HepG2 (cell line): Measurements from ENCODE around the gene ZFR2. TPM values are rescaled to one million over a fixed set of nuclear protein-coding genes. Genes with fewer than 3 reads are reported as not detected.

Source experiments
- ATAC-seq: fragments of 200-7000 bp; cut with Tn5 transposase; 3 replicates; pipeline ENCODE4 v1.9.1; 2020; ENCODE audit warnings: mild to moderate bottlenecking, moderate library complexity
- BruUV-seq: library from RNA; stranded (reverse); fragments of 400-500 nt; replicated peaks from 2 replicates; lab custom pipeline; 2021; lab: Mats Ljungman, UMichigan
- CTCF ChIA-PET: fragments of 300-600 bp; formaldehyde crosslinking; extraction: SDS; loops from one replicate; lab custom pipeline; 2021; ENCODE audit warnings: low total read pairs, inconsistent platforms, low intra/inter-chr PET ratio; lab: Yijun Ruan, JAX
- POLR2A ChIA-PET: fragments of 350-600 bp; sonication (Branson Sonifier 250); formaldehyde crosslinking; loops from one replicate; lab custom pipeline; 2020; ENCODE audit warnings: antibody characterized with exemption, inconsistent platforms; lab: Yijun Ruan, JAX
- DNase-seq: peaks from one replicate; pipeline ENCODE4 v3.0.0-alpha.2; 2015; ENCODE audit warnings: low spot score
- FAIRE-seq: peaks from 3 replicates; lab custom pipeline; 2011; peaks lifted over from hg19 to GRCh38; lab: Jason Lieb, UNC
- H2AFZ ChIP-seq: one replicate; pipeline ENCODE4 v1.6.1; 2011; ENCODE audit warnings: low read length, inconsistent platforms
- H3K27ac ChIP-seq: fragments of 300-600 bp; 3 replicates; pipeline ENCODE4 v1.8.0; 2011; ENCODE audit warnings: mixed run types, mild to moderate bottlenecking, mixed read lengths, low read length, inconsistent platforms; ENCODE audit not compliant: insufficient read depth; ENCODE audit errors: extremely low read length
- H3K27me3 ChIP-seq, 2 experiments: fragments of 200-600 bp in 1 of 2; 2 replicates in 1 of 2; 3 replicates in 1 of 2; pipeline versions ENCODE4 v1.6.0 to v1.8.0; 2011; ENCODE audit warnings: low read length in 2 of 2, mild to moderate bottlenecking in 2 of 2, moderate library complexity in 2 of 2, inconsistent platforms in 1 of 2; ENCODE audit not compliant: insufficient read depth in 2 of 2, control insufficient read depth in 1 of 2
- H3K36me3 ChIP-seq, 2 experiments: fragments of 200-600 bp in 1 of 2; replicated peaks in 1 of 2; 2 replicates in 1 of 2; 3 replicates in 1 of 2; pipeline versions ENCODE4 v1.5.1 to v1.8.0; 2011; ENCODE audit warnings: low read length in 2 of 2, inconsistent platforms in 1 of 2; ENCODE audit not compliant: insufficient read depth in 2 of 2, control insufficient read depth in 1 of 2
- H3K4me1 ChIP-seq: 2 replicates; pipeline ENCODE4 v1.5.1; 2012; ENCODE audit warnings: low read length, inconsistent platforms; ENCODE audit not compliant: insufficient read depth
- H3K4me2 ChIP-seq: 2 replicates; pipeline ENCODE4 v1.6.0; 2011; ENCODE audit warnings: low read depth, low read length, inconsistent platforms
- H3K4me3 ChIP-seq, 3 experiments: fragments of 200-600 bp in 1 of 3; sonication (generic), shearing (Covaris generic) in 1 of 3; replicated peaks in 1 of 3; 2 replicates each; pipeline ENCODE4 v1.5.1; 2011 to 2016; ENCODE audit warnings: low read length in 3 of 3, inconsistent platforms in 2 of 3, low read depth in 2 of 3, mild to moderate bottlenecking in 2 of 3, control low read depth in 1 of 3, mixed read lengths in 1 of 3; ENCODE audit not compliant: insufficient read depth in 1 of 3
- H3K79me2 ChIP-seq: one replicate; pipeline ENCODE4 v1.6.1; 2011; ENCODE audit warnings: low read length, inconsistent platforms; ENCODE audit not compliant: insufficient read depth
- H3K9ac ChIP-seq: 2 replicates; pipeline ENCODE4 v1.6.0; 2011; ENCODE audit warnings: mild to moderate bottlenecking, low read depth, low read length, inconsistent platforms; ENCODE audit not compliant: insufficient read depth
- H3K9me3 ChIP-seq: 2 replicates; pipeline ENCODE4 v1.5.1; 2012; ENCODE audit warnings: mild to moderate bottlenecking, low read length
- H4K20me1 ChIP-seq: 2 replicates; pipeline ENCODE4 v1.6.0; 2011; ENCODE audit warnings: inconsistent platforms, mild to moderate bottlenecking, low read length, moderate library complexity; ENCODE audit not compliant: insufficient read depth
- ARNT2 ChIP-seq: sonication (generic); formaldehyde crosslinking; IDR thresholded peaks from 2 replicates; pipeline ENCODE4 v1.8.0; 2022; ENCODE audit warnings: mild to moderate bottlenecking, low read depth, missing genetic modification reagents, moderate library complexity
- BHLHE40 ChIP-seq: IDR thresholded peaks from 2 replicates; pipeline ENCODE4 v1.6.1; 2011; ENCODE audit warnings: low read length, improper control_type of control experiment
- CENPX ChIP-seq: sonication (generic); formaldehyde crosslinking; IDR thresholded peaks from 2 replicates; pipeline ENCODE4 v1.9.0; 2021; ENCODE audit warnings: mild to moderate bottlenecking, missing genetic modification reagents, moderate library complexity
- CHD2 ChIP-seq: IDR thresholded peaks from 2 replicates; pipeline ENCODE4 v1.6.1; 2011; ENCODE audit warnings: low read depth, low read length, improper control_type of control experiment
- MEIS1 ChIP-seq: sonication (generic); formaldehyde crosslinking; IDR thresholded peaks from 2 replicates; pipeline ENCODE4 v1.9.0; 2021; ENCODE audit warnings: mild to moderate bottlenecking, missing genetic modification reagents, moderate library complexity, borderline replicate concordance
- POLR2AphosphoS2 ChIP-seq: IDR thresholded peaks from 2 replicates; pipeline ENCODE4 v1.6.1; 2011; ENCODE audit warnings: low read depth, low read length, improper control_type of control experiment
- PTBP1 ChIP-seq: fragments of 200-400 bp; formaldehyde crosslinking; IDR thresholded peaks from 2 replicates; pipeline ENCODE4 v1.6.1; 2018; ENCODE audit warnings: low read length, low read depth; ENCODE audit not compliant: poor library complexity, severe bottlenecking
- SMC3 ChIP-seq: IDR thresholded peaks from 2 replicates; pipeline ENCODE4 v1.6.1; 2011; ENCODE audit warnings: low read length, improper control_type of control experiment
- TARDBP ChIP-seq: sonication (generic); formaldehyde crosslinking; IDR thresholded peaks from 2 replicates; pipeline ENCODE4 v1.8.0; 2022; ENCODE audit warnings: mild to moderate bottlenecking, missing genetic modification reagents
- ZNF143 ChIP-seq: sonication (generic); formaldehyde crosslinking; IDR thresholded peaks from 2 replicates; pipeline ENCODE4 v1.4.0; 2020; ENCODE audit warnings: missing genetic modification reagents
- ZNF317 ChIP-seq: sonication (generic); formaldehyde crosslinking; IDR thresholded peaks from 2 replicates; pipeline ENCODE4 v1.5.0; 2020; ENCODE audit warnings: mild to moderate bottlenecking, missing genetic modification reagents
- ZNF441 ChIP-seq: sonication (generic); formaldehyde crosslinking; IDR thresholded peaks from 2 replicates; pipeline ENCODE4 v1.7.0; 2021; ENCODE audit warnings: missing genetic modification reagents, borderline replicate concordance
- ZNF619 ChIP-seq: sonication (generic); formaldehyde crosslinking; IDR thresholded peaks from 2 replicates; pipeline ENCODE4 v1.4.0; 2020; ENCODE audit warnings: mild to moderate bottlenecking, missing genetic modification reagents
- ZNF780A ChIP-seq: sonication (generic); formaldehyde crosslinking; IDR thresholded peaks from 2 replicates; pipeline ENCODE4 v1.8.0; 2022; ENCODE audit warnings: mild to moderate bottlenecking, missing genetic modification reagents, moderate library complexity
- ZSCAN29 ChIP-seq: sonication (generic); formaldehyde crosslinking; conservative IDR thresholded peaks from 2 replicates; pipeline ENCODE4 v1.4.0; 2020; ENCODE audit warnings: mild to moderate bottlenecking, missing genetic modification reagents
- WGBS: methylation state at CpG from one replicate; pipeline ENCODE4 v1.1.6; 2017; ENCODE audit warnings: low lambda C conversion rate; 5-methylcytosine and 5-hydroxymethylcytosine counted together
- in situ Hi-C: cut with HindIII; loops from 2 replicates; pipeline ENCODE4 v1.10.0; 2017; ENCODE audit warnings: low pct_unique_long_range_greater_than_20kb; ENCODE audit not compliant: extremely low pct_ligation_motif_present
- intact Hi-C: fragments of 100-400 bp; cut with micrococcal nuclease; formaldehyde crosslinking; loops from one replicate; pipeline ENCODE4 v1.10.0; 2022; ENCODE audit not compliant: unreplicated experiment
- polyA plus RNA-seq, 8 experiments: library from polyadenylated mRNA; depleted of rRNA in 3 of 8; stranded (reverse) in 7 of 8; unstranded in 1 of 8; fragments of >200 nt; fragmentation: Illumina TruSeq in 4 of 8; extraction: Trizol in 4 of 8; gene quantifications; 2 replicates each; pipeline versions ENCODE4 v1.2.1 to v1.2.3, GENCODE V29; 2011 to 2016; ENCODE audit warnings: low read depth in 4 of 8, missing spikeins in 1 of 8, mixed read lengths in 1 of 8; ENCODE audit not compliant: insufficient read depth in 1 of 8
- total RNA-seq, 5 experiments: library from RNA; depleted of rRNA; stranded (reverse); fragments of >200 nt; fragmentation: Illumina TruSeq; extraction: Trizol; gene quantifications; 2 replicates each; pipeline ENCODE4 v1.2.3, GENCODE V29; 2016; ENCODE audit warnings: low read depth in 1 of 5
- TF ChIP-seq, protein P1 (sequence below): sonication (generic); formaldehyde crosslinking; conservative IDR thresholded peaks from 2 replicates; pipeline ENCODE4 v1.4.0; 2020; ENCODE audit warnings: mild to moderate bottlenecking, missing genetic modification reagents, moderate library complexity
- TF ChIP-seq, protein P2 (sequence below): sonication (generic); formaldehyde crosslinking; IDR thresholded peaks from 2 replicates; pipeline ENCODE4 v1.4.0; 2020; ENCODE audit warnings: missing genetic modification reagents
- TF ChIP-seq, protein P3 (sequence below): sonication (generic); formaldehyde crosslinking; IDR thresholded peaks from 2 replicates; pipeline ENCODE4 v1.5.0; 2020; ENCODE audit warnings: mild to moderate bottlenecking, missing genetic modification reagents

ZFR2 gene
- total and polyA plus RNA-seq, 2 of the 13 experiments (the other 11 are each of a cell fraction or from before 2014, with no cell fraction given): 0.37 to 0.69 TPM

DNA sequence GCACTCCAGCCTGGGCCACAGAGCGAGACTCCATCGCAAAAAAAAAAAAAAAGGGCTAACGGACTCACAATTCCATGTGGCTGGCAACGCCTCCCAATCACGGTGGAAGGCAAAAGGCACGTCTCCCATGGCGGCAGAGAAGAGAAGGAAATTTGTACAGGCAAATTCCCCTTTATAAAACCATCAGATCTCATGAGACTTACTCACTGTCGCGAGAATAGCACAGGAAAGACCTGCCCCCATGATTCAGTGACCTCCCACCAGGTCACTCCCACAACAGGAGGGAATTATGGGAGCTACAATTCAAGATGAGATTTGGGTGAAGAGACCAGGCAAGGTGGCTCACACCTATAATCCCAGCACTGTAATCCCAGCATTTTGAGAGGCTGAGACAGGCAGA is 45.4 kb upstream of the ZFR2 start (continued):
- TF ChIP-seq TARDBP (CRISPR knock-in tag) (no peak), CHD2 (peak; percentile 84), ZNF143 (CRISPR knock-in tag) (0 out of 2 replicates have a peak, but pooled peaks have one; percentile 25)

DNA sequence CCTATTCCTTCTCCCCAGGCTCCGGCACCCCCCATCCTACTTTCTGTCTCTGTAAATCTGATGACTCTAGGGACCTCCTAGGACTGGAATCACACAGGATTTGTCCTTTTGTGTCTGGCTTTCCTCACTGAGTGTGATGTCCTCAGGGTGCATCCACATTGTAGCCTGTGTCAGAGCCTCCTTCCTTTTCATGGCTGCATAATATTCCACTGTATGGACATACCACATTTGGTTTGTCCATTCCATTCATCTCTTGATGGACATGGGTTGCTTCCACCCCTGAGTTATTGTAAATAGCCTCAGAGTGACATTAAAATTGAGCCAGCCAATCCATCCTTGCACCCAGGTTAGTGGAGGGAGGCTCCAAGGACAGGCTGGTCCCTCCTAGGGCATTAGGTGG is 41.3 kb upstream of the ZFR2 start:
- in situ Hi-C loops (no loop called here), intact Hi-C loops (no loop called here)
- Histone ChIP-seq H3K4me1 (no peaks in the 10 kb centered on the region), H3K4me2 (no peak overlapping the region), H3K27ac (no peak overlapping the region), H3K9ac (no peak overlapping the region), H3K79me2 (no peaks in the 10 kb centered on the region), H4K20me1 (no peaks in the 10 kb centered on the region), H3K4me3 (no peak overlapping the region), H2AFZ (no peak overlapping the region), H3K27me3 (peaks cover 2 to 19% of the 10 kb centered on the region in 2 experiments; a peak in 4 of 5 replicates), H3K9me3 (peaks cover 4% of the 10 kb centered on the region; the same call in 1 of the 2 replicates), H3K36me3 (no peaks in the 10 kb centered on the region)
- ChIA-PET POLR2A (no interaction called here), CTCF (no interaction called here)
- DNase-seq (no peak), ATAC-seq (no peak), FAIRE-seq (no peak)
- no TSS peak for BruUV-seq
- WGBS: 100% methylated on average over 1 of the region's 1 CpG
- TF ChIP-seq ZNF780A (CRISPR knock-in tag): no peak
- TF ChIP-seq, protein P1, sequence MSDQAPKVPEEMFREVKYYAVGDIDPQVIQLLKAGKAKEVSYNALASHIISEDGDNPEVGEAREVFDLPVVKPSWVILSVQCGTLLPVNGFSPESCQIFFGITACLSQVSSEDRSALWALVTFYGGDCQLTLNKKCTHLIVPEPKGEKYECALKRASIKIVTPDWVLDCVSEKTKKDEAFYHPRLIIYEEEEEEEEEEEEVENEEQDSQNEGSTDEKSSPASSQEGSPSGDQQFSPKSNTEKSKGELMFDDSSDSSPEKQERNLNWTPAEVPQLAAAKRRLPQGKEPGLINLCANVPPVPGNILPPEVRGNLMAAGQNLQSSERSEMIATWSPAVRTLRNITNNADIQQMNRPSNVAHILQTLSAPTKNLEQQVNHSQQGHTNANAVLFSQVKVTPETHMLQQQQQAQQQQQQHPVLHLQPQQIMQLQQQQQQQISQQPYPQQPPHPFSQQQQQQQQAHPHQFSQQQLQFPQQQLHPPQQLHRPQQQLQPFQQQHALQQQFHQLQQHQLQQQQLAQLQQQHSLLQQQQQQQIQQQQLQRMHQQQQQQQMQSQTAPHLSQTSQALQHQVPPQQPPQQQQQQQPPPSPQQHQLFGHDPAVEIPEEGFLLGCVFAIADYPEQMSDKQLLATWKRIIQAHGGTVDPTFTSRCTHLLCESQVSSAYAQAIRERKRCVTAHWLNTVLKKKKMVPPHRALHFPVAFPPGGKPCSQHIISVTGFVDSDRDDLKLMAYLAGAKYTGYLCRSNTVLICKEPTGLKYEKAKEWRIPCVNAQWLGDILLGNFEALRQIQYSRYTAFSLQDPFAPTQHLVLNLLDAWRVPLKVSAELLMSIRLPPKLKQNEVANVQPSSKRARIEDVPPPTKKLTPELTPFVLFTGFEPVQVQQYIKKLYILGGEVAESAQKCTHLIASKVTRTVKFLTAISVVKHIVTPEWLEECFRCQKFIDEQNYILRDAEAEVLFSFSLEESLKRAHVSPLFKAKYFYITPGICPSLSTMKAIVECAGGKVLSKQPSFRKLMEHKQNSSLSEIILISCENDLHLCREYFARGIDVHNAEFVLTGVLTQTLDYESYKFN: no peak
- TF ChIP-seq ZNF619 (CRISPR knock-in tag): no peak
- TF ChIP-seq, protein P2, sequence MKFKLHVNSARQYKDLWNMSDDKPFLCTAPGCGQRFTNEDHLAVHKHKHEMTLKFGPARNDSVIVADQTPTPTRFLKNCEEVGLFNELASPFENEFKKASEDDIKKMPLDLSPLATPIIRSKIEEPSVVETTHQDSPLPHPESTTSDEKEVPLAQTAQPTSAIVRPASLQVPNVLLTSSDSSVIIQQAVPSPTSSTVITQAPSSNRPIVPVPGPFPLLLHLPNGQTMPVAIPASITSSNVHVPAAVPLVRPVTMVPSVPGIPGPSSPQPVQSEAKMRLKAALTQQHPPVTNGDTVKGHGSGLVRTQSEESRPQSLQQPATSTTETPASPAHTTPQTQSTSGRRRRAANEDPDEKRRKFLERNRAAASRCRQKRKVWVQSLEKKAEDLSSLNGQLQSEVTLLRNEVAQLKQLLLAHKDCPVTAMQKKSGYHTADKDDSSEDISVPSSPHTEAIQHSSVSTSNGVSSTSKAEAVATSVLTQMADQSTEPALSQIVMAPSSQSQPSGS (CRISPR knock-in tag): no peak
- TF ChIP-seq, protein P3, sequence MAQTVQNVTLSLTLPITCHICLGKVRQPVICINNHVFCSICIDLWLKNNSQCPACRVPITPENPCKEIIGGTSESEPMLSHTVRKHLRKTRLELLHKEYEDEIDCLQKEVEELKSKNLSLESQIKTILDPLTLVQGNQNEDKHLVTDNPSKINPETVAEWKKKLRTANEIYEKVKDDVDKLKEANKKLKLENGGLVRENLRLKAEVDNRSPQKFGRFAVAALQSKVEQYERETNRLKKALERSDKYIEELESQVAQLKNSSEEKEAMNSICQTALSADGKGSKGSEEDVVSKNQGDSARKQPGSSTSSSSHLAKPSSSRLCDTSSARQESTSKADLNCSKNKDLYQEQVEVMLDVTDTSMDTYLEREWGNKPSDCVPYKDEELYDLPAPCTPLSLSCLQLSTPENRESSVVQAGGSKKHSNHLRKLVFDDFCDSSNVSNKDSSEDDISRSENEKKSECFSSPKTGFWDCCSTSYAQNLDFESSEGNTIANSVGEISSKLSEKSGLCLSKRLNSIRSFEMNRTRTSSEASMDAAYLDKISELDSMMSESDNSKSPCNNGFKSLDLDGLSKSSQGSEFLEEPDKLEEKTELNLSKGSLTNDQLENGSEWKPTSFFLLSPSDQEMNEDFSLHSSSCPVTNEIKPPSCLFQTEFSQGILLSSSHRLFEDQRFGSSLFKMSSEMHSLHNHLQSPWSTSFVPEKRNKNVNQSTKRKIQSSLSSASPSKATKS (CRISPR knock-in tag): no peak
- TF ChIP-seq ZSCAN29 (CRISPR knock-in tag): no peak
- TF ChIP-seq POLR2AphosphoS2: no peak
- no peak for TF ChIP-seq BHLHE40
- no peak for TF ChIP-seq ZNF441
- TF ChIP-seq CENPX: no peak
- no peak for TF ChIP-seq ZNF317
- TF ChIP-seq ARNT2 (CRISPR knock-in tag): no peak
- no peak for TF ChIP-seq MEIS1 (CRISPR knock-in tag)
- TF ChIP-seq SMC3: no peak
- TF ChIP-seq PTBP1: no peak
